Endothelial cell (in vitro differentiated cells): ENCODE measurements around the gene LSS. TPM values are rescaled to one million over a fixed set of nuclear protein-coding genes. Genes with fewer than 3 reads are reported as not detected.
A peak's percentile ranks its signal among the peaks of the same experiment; 100 is the strongest.

Source experiments
- DNase-seq: peaks from one replicate; pipeline ENCODE4 v3.0.0; 2021; ENCODE audit warnings: low spot score
- H3K27ac Mint-ChIP-seq: one replicate; pipeline ENCODE4 v1.8.0; 2021; ENCODE audit warnings: mixed read lengths, inconsistent platforms; ENCODE audit not compliant: unreplicated experiment
- H3K27me3 Mint-ChIP-seq: one replicate; pipeline ENCODE4 v1.8.0; 2021; ENCODE audit warnings: mild to moderate bottlenecking, moderate library complexity, mixed read lengths, inconsistent platforms; ENCODE audit not compliant: unreplicated experiment
- H3K36me3 Mint-ChIP-seq: one replicate; pipeline ENCODE4 v1.8.0; 2021; ENCODE audit warnings: mild to moderate bottlenecking, low read depth, mixed read lengths, inconsistent platforms; ENCODE audit not compliant: unreplicated experiment
- H3K4me1 Mint-ChIP-seq: one replicate; pipeline ENCODE4 v1.8.0; 2021; ENCODE audit warnings: mild to moderate bottlenecking, mixed read lengths, inconsistent platforms; ENCODE audit not compliant: unreplicated experiment
- H3K4me3 Mint-ChIP-seq: one replicate; pipeline ENCODE4 v1.8.0; 2021; ENCODE audit warnings: mild to moderate bottlenecking, mixed read lengths, inconsistent platforms; ENCODE audit not compliant: unreplicated experiment
- H3K9me3 Mint-ChIP-seq: one replicate; pipeline ENCODE4 v1.8.0; 2021; ENCODE audit warnings: mixed read lengths, inconsistent platforms; ENCODE audit not compliant: unreplicated experiment
- CTCF ChIP-seq: fragments of 200-600 bp; sonication (generic); IDR thresholded peaks from one replicate; pipeline ENCODE4 v1.5.0; 2021; ENCODE audit warnings: antibody characterized with exemption; ENCODE audit not compliant: unreplicated experiment
- total RNA-seq: library from RNA; stranded (reverse); fragmentation: NEBNext Ultra II Directional; extraction: Animal tissue kit (Norgen Biotek cat#: 25700); gene quantifications from one replicate; pipeline ENCODE4 v1.2.1, GENCODE V29; 2021; ENCODE audit not compliant: unreplicated experiment

Gene LSS
- total RNA-seq, 1 donor from 2014 or later = 157 TPM

- H3K27ac Mint-ChIP-seq = no peak overlapping the region
- no peaks in the 10 kb centered on the region for H3K9me3 Mint-ChIP-seq
- H3K4me1 Mint-ChIP-seq = no peaks in the 10 kb centered on the region
- H3K36me3 Mint-ChIP-seq = peaks cover 33% of the 10 kb centered on the region
- peak overlapping the region; percentile 40 for H3K4me3 Mint-ChIP-seq
- no peaks in the 10 kb centered on the region for H3K27me3 Mint-ChIP-seq
- no peak for DNase-seq
- TF ChIP-seq CTCF = no peak
Measured at GRCh38 chr21:46239817-46240325, 11.3 kb upstream of the LSS start.

GRCh38 chr21:46237474-46237873, 8.9 kb upstream of the LSS start:
- TF ChIP-seq CTCF = no peak
- Mint-ChIP-seq H3K27me3 (no peaks in the 10 kb centered on the region), H3K4me3 (no peak overlapping the region), H3K9me3 (no peaks in the 10 kb centered on the region), H3K4me1 (no peaks in the 10 kb centered on the region), H3K36me3 (peaks cover 43% of the 10 kb centered on the region), H3K27ac (no peak overlapping the region)
- DNase-seq = no peak

GRCh38 chr21:46234436-46234950, 5.9 kb upstream of the LSS start:
- H3K9me3 Mint-ChIP-seq = no peaks in the 10 kb centered on the region
- peaks cover 1% of the 10 kb centered on the region for H3K27me3 Mint-ChIP-seq
- no peak for DNase-seq
- H3K27ac Mint-ChIP-seq = no peak overlapping the region
- no peak overlapping the region for H3K4me3 Mint-ChIP-seq
- no peak for TF ChIP-seq CTCF
- peaks cover 5% of the 10 kb centered on the region for H3K4me1 Mint-ChIP-seq
- H3K36me3 Mint-ChIP-seq = peaks cover 50% of the 10 kb centered on the region

- H3K4me1 Mint-ChIP-seq = peaks cover 30% of the 10 kb centered on the region
- no peak for TF ChIP-seq CTCF
- peaks cover 48% of the 10 kb centered on the region for H3K36me3 Mint-ChIP-seq
- H3K4me3 Mint-ChIP-seq = peak overlapping the region; percentile 86
- no peaks in the 10 kb centered on the region for H3K9me3 Mint-ChIP-seq
- DNase-seq = no peak
- no peak overlapping the region for H3K27ac Mint-ChIP-seq
- peaks cover 1% of the 10 kb centered on the region for H3K27me3 Mint-ChIP-seq
Measured at GRCh38 chr21:46229923-46230260, 1.3 kb upstream of the LSS start.

- H3K9me3 Mint-ChIP-seq = no peaks in the 10 kb centered on the region
- peaks cover 43% of the 10 kb centered on the region for H3K36me3 Mint-ChIP-seq
- H3K4me1 Mint-ChIP-seq = peaks cover 30% of the 10 kb centered on the region
- H3K27me3 Mint-ChIP-seq = peaks cover 1% of the 10 kb centered on the region
- TF ChIP-seq CTCF = peak; percentile 55
- DNase-seq = no peak
- no peak overlapping the region for H3K27ac Mint-ChIP-seq
- peak overlapping the region; percentile 96 for H3K4me3 Mint-ChIP-seq
Measured at GRCh38 chr21:46229133-46229922, 754 bp upstream of the LSS start.
